Measurements from ENCODE around the gene CNTN1.

- TF ChIP-seq CTCF (IDR thresholded peaks at IDR 0.05) (no peak), POLR2A (IDR thresholded peaks at IDR 0.05) (no peak)
These were observed 210.8 kb downstream of the CNTN1 start for GRCh38 chr12:40903040-40903439.

Measured in Peyer's patch (tissue), 4 donors.